ENCODE results near the gene CLCA4. TPM values are rescaled to one million over a fixed set of nuclear protein-coding genes. Genes with fewer than 3 reads are reported as not detected.
"Not testable (repeated sequence)": the region's sequence is repeated elsewhere in the genome, so short reads cannot be mapped to it uniquely, and the experiment has no call there.

CLCA4 gene, protein sequence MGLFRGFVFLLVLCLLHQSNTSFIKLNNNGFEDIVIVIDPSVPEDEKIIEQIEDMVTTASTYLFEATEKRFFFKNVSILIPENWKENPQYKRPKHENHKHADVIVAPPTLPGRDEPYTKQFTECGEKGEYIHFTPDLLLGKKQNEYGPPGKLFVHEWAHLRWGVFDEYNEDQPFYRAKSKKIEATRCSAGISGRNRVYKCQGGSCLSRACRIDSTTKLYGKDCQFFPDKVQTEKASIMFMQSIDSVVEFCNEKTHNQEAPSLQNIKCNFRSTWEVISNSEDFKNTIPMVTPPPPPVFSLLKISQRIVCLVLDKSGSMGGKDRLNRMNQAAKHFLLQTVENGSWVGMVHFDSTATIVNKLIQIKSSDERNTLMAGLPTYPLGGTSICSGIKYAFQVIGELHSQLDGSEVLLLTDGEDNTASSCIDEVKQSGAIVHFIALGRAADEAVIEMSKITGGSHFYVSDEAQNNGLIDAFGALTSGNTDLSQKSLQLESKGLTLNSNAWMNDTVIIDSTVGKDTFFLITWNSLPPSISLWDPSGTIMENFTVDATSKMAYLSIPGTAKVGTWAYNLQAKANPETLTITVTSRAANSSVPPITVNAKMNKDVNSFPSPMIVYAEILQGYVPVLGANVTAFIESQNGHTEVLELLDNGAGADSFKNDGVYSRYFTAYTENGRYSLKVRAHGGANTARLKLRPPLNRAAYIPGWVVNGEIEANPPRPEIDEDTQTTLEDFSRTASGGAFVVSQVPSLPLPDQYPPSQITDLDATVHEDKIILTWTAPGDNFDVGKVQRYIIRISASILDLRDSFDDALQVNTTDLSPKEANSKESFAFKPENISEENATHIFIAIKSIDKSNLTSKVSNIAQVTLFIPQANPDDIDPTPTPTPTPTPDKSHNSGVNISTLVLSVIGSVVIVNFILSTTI
- total RNA-seq: 0.13 TPM
- long read RNA-seq: 0 reads

DNA sequence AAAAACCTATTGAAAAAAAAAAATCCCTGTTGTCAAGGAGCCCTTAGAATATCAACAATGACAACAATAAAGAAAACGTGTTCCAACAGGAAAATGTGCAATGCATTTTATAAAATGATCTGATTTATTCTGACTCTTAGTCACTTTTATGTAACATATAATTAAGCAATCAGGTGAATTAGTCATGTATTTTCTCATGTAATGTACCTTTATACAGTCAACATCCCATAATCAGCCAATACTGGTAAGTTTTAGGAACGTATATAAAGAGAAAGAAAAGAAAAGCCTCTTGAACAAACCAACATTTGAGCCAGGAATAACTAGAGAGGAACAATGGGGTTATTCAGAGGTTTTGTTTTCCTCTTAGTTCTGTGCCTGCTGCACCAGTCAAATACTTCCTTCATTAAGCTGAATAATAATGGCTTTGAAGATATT, at the start of gene CLCA4:
Gene CLCA4 (plus strand): TSS at position 292 of the 435 bp plus-strand sequence. CDS start 42 bp downstream, at position 334.
- DNase-seq (ENCODE audit: low spot score): no peak
- intact Hi-C loops (cut with DNase I): no loop called here

DNA sequence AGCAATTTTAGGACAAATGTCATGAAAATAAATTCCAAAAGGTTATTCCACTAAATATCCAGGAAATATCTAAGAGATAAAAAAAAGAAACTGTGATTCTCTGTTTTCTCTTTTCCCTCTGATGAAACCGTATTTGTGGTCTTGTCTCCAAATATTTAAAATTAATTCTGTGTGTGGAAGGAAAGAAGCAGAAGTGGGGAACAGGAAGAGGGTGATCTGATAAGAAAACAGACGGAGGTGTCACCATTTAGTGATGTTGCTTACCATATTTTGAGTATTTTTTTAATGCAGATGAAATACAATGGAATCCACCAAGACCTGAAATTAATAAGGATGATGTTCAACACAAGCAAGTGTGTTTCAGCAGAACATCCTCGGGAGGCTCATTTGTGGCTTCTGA, 48.6 kb upstream of the CLCA4 start:
- intact Hi-C loops (cut with DNase I): no loop called here
- DNase-seq (ENCODE audit: low spot score): no peak

GRCh38 chr1:86499987-86500593, 46.8 kb upstream of the CLCA4 start:
- intact Hi-C loops (cut with DNase I): loop anchor here (5.0 to 10.0 kb wide), 3 partner anchors 118 to 585 kb away; partner anchors contain the start of gene SH3GLB1
- no peak for DNase-seq (ENCODE audit: low spot score)

GRCh38 chr1:86500714-86501113, 46.2 kb upstream of the CLCA4 start:
- no peak for DNase-seq (ENCODE audit: low spot score)
- intact Hi-C loops (cut with DNase I): loop anchor here (5.0 to 10.0 kb wide), 3 partner anchors 118 to 584 kb away; partner anchors contain the start of gene SH3GLB1

- intact Hi-C loops (cut with DNase I): loop anchor here (5.0 to 10.0 kb wide), 3 partner anchors 120 to 583 kb away; partner anchors contain the start of gene SH3GLB1
- DNase-seq (ENCODE audit: low spot score): not testable (repeated sequence)
Measured at GRCh38 chr1:86502125-86502646, 44.7 kb upstream of the CLCA4 start.

DNA sequence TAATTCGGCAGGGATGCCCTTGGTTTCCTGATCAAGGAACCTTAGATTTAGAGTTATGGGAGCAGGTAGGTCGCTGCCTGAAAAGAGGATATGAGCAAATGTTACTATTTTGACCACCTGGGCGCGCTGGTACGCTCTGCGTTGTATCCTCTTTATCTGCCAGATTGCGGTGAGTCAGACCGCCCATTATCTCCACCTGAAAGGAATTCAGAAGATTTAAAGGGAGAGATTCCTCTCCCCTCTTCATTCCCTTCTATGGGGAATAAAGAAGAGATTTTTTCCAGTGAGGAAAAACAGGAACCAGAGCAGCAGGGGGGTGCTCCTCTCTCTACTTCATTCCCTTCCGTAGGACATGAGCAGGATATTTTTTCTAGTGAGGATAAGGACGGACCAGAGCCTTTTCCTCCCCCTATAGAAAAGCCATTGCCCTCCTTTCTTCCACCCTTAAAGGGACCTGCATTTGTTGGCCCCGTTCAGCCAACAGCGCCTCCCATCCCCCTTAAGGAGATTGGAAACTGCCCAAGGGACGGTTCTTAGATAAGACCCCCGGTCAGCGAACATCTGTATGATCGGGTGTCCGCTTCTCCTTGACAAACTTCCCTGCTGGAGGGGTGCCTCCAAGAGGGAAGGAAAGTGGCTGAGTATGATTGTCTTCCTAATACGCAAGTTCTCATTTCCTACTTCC, 44.0 kb upstream of the CLCA4 start:
- no peak for DNase-seq (ENCODE audit: low spot score)
- intact Hi-C loops (cut with DNase I): loop anchor here (5.0 to 10.0 kb wide), 3 partner anchors 121 to 582 kb away; partner anchors contain the start of gene SH3GLB1

- DNase-seq (ENCODE audit: low spot score): peak; percentile 84
- intact Hi-C loops (cut with DNase I): loop anchor here (5.0 to 10.0 kb wide), 3 partner anchors 121 to 581 kb away; partner anchors contain the start of gene SH3GLB1
Measured at GRCh38 chr1:86503406-86504136, 43.3 kb upstream of the CLCA4 start.

- no peak for DNase-seq (ENCODE audit: low spot score)
- intact Hi-C loops (cut with DNase I): loop anchor here (5.0 to 10.0 kb wide), 3 partner anchors 122 to 581 kb away; partner anchors contain the start of gene SH3GLB1
Measured at GRCh38 chr1:86504137-86504479, 42.8 kb upstream of the CLCA4 start.

- intact Hi-C loops (cut with DNase I): loop anchor here (5.0 to 10.0 kb wide), 4 partner anchors 33 to 580 kb away; partner anchors contain the start of gene SH3GLB1
- DNase-seq (ENCODE audit: low spot score): no peak
Measured at GRCh38 chr1:86504895-86505563, 41.8 kb upstream of the CLCA4 start.

GRCh38 chr1:86505564-86505902, 41.3 kb upstream of the CLCA4 start:
- DNase-seq (ENCODE audit: low spot score): no peak
- intact Hi-C loops (cut with DNase I): loop anchor here (5.0 to 10.0 kb wide), 3 partner anchors 33 to 579 kb away; partner anchors contain the start of gene SH3GLB1

GRCh38 chr1:86507935-86508582, 38.8 kb upstream of the CLCA4 start:
- intact Hi-C loops (cut with DNase I): loop anchor here (5.0 to 10.0 kb wide), 3 partner anchors 36 to 577 kb away; partner anchors contain the start of gene SH3GLB1
- no peak for DNase-seq (ENCODE audit: low spot score)

DNA sequence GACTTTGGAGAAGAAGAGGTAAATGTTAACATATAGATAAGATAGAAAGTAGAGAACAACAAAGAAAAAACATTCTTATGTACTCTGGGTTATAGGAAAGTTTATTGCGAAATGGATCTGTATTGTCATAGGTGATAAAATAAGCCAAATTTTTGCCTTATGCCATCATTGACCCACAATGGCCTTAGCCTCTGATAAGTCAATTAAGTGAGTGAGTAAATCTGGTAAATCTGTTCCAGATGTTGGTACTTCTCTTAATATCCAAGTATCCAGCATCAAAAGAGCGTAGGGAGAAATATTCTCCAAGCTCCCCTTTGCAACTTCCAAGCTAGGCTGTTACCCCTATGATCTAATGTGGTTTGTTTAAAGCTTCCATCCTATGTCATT, 38.3 kb upstream of the CLCA4 start:
- intact Hi-C loops (cut with DNase I): loop anchor here (5.0 to 10.0 kb wide), 3 partner anchors 36 to 576 kb away; partner anchors contain the start of gene SH3GLB1
- no peak for DNase-seq (ENCODE audit: low spot score)

DNA sequence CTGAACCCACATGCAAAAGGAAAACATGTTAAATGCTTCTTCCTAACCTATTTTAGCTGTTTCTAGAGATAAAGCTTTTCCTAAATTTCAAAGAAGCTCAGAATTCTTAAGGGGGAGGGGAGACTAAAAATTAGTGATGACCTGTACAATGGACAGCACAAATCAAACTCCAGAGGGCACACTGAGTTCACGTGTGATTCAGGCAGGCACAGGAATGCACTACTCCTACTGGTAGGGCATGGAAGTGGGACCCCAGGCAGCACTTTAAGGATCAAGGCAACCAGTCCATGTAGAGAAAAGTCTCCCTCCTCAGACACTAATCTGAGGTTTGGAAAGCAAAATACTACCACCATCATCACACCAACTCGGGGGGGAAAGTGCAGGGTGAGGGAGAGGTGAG, 31.3 kb upstream of the CLCA4 start:
- DNase-seq (ENCODE audit: low spot score): no peak
- intact Hi-C loops (cut with DNase I): no loop called here

GRCh38 chr1:86516335-86516734, 30.5 kb upstream of the CLCA4 start:
- intact Hi-C loops (cut with DNase I): no loop called here
- DNase-seq (ENCODE audit: low spot score): no peak

GRCh38 chr1:86517336-86517735, 29.5 kb upstream of the CLCA4 start:
- no peak for DNase-seq (ENCODE audit: low spot score)
- intact Hi-C loops (cut with DNase I): no loop called here

DNA sequence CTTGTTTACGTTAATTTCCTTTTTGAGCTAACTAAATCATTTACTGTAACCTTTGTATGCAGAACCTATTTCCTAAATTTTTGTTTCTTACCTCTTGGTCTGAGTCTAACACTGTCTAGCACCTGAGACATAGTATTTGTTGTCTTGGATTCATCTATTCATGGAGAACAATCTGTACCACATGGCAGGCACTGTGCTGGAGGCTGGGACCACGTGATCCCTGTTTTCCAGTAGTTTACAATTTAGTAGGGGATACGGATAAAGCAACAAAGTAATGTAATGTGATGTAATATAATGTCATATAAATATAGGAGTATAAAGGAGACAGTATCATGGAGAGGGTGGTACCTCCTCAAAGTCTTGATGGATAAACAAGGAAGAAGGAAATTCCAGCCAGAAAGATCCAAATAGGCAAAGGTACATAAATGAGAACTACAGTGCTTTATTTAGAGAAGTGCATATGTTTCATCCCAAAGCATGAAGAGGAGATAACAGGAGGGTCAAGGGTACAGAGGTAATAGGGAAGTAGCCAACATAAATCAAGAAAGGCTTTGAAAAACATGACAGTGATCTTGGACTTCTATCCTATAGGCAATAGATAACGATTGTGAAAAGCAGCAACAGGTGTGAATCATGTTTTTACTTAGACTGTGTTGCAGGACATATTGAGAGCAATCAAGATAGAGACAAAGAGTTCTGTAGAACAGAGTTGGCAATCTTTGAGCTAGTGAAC, 25.9 kb upstream of the CLCA4 start:
- DNase-seq (ENCODE audit: low spot score): no peak

More for the DNA sequence above, 25.9 kb upstream of the CLCA4 start:
- intact Hi-C loops (cut with DNase I): no loop called here
